OCI-LY1 (cell line): ENCODE data around the gene MTMR12.

Experiments used
- EZH2 ChIP-seq: fragments of 200-600 bp; sonication (generic), shearing (Covaris generic); IDR thresholded peaks from 2 replicates; pipeline ENCODE4 v1.8.0; 2017; ENCODE audit warnings: borderline replicate concordance, mixed run types, mild to moderate bottlenecking, antibody characterized with exemption, low read length, moderate library complexity, mixed read lengths
- TF ChIP-seq, protein P1 (sequence below): fragments of 200-600 bp; sonication (generic), shearing (Covaris generic); IDR thresholded peaks from 2 replicates; pipeline ENCODE4 v1.5.1; 2017; ENCODE audit warnings: mild to moderate bottlenecking, antibody characterized with exemption, low read length, moderate library complexity, mixed read lengths

DNA sequence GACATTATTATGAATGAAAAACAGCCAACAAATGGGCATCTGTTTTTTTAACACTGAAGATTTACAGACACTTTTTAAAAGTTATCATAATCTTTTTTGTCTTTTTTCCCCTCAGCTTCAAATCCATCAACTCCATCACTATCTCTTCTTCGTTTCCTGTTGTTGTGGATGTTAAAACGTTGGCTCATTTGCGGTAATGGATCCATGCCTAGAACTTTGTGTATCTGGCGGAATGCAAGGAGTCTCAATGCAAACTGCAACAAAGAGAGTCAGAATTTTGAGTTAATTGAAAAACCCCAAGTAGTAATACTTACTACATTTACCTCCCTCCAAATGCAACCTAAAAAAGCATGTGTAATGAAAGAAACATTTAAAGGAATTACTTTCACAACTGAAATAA is 42.9 kb upstream of the MTMR12 start:
- no peak for TF ChIP-seq EZH2
- TF ChIP-seq, protein P1, sequence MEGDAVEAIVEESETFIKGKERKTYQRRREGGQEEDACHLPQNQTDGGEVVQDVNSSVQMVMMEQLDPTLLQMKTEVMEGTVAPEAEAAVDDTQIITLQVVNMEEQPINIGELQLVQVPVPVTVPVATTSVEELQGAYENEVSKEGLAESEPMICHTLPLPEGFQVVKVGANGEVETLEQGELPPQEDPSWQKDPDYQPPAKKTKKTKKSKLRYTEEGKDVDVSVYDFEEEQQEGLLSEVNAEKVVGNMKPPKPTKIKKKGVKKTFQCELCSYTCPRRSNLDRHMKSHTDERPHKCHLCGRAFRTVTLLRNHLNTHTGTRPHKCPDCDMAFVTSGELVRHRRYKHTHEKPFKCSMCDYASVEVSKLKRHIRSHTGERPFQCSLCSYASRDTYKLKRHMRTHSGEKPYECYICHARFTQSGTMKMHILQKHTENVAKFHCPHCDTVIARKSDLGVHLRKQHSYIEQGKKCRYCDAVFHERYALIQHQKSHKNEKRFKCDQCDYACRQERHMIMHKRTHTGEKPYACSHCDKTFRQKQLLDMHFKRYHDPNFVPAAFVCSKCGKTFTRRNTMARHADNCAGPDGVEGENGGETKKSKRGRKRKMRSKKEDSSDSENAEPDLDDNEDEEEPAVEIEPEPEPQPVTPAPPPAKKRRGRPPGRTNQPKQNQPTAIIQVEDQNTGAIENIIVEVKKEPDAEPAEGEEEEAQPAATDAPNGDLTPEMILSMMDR, result no peak
